Stimulated activated naive CD8-positive, alpha-beta T cell treated with anti-CD3 and anti-CD28 coated beads, Interleukin-15, Interleukin-2, amounts not matched to agents 100 ng/mL and 50 ng/mL, for 24 hours (primary cell): ENCODE results near the gene PHOSPHO2.
"Not testable (repeated sequence)": the region's sequence is repeated elsewhere in the genome, so short reads cannot be mapped to it uniquely, and the experiment has no call there.

Experiments used
- H3K27ac Mint-ChIP-seq: one replicate; pipeline ENCODE4 v1.8.0; 2021; ENCODE audit warnings: mild to moderate bottlenecking, mixed read lengths
- H3K27me3 Mint-ChIP-seq: one replicate; pipeline ENCODE4 v1.8.0; 2021; ENCODE audit warnings: mixed read lengths
- H3K36me3 Mint-ChIP-seq: one replicate; pipeline ENCODE4 v1.8.0; 2021; ENCODE audit warnings: low read depth, mixed read lengths
- H3K4me1 Mint-ChIP-seq: one replicate; pipeline ENCODE4 v1.8.0; 2021; ENCODE audit warnings: low read depth, mixed read lengths
- H3K4me3 Mint-ChIP-seq: one replicate; pipeline ENCODE4 v1.8.0; 2021; ENCODE audit warnings: mild to moderate bottlenecking, mixed read lengths
- H3K9me3 Mint-ChIP-seq: one replicate; pipeline ENCODE4 v1.8.0; 2021; ENCODE audit warnings: mixed read lengths

Gene PHOSPHO2

GRCh38 chr2:169696381-169696780, 2.1 kb downstream of the PHOSPHO2 start:
- no peak overlapping the region for H3K27ac Mint-ChIP-seq
- H3K36me3 Mint-ChIP-seq = peaks cover 36% of the 10 kb centered on the region
- no peak overlapping the region for H3K4me3 Mint-ChIP-seq
- peaks cover 4% of the 10 kb centered on the region for H3K9me3 Mint-ChIP-seq
- peaks cover 2% of the 10 kb centered on the region for H3K27me3 Mint-ChIP-seq
- H3K4me1 Mint-ChIP-seq = peaks cover 15% of the 10 kb centered on the region

- peaks cover 44% of the 10 kb centered on the region for H3K36me3 Mint-ChIP-seq
- H3K9me3 Mint-ChIP-seq, H3K27me3 Mint-ChIP-seq, H3K27ac Mint-ChIP-seq, H3K4me1 Mint-ChIP-seq, H3K4me3 Mint-ChIP-seq: not testable (repeated sequence)
These were observed 4.9 kb downstream of the PHOSPHO2 start for GRCh38 chr2:169699173-169699572.

- Mint-ChIP-seq H3K9me3 (no peaks in the 10 kb centered on the region), H3K27me3 (no peaks in the 10 kb centered on the region), H3K36me3 (peaks cover 34% of the 10 kb centered on the region), H3K4me3 (no peak overlapping the region), H3K4me1 (no peaks in the 10 kb centered on the region), H3K27ac (no peak overlapping the region)
These were observed 8.7 kb downstream of the PHOSPHO2 start for GRCh38 chr2:169702996-169703395.

- Mint-ChIP-seq H3K9me3 (no peaks in the 10 kb centered on the region), H3K4me1 (no peaks in the 10 kb centered on the region), H3K4me3 (no peak overlapping the region), H3K27ac (no peak overlapping the region), H3K36me3 (peaks cover 28% of the 10 kb centered on the region), H3K27me3 (no peaks in the 10 kb centered on the region)
These were observed 10.0 kb downstream of the PHOSPHO2 start for GRCh38 chr2:169704160-169704708.

GRCh38 chr2:169705927-169706326, 11.7 kb downstream of the PHOSPHO2 start:
- no peak overlapping the region for H3K27ac Mint-ChIP-seq
- H3K36me3 Mint-ChIP-seq = peaks cover 15% of the 10 kb centered on the region
- no peak overlapping the region for H3K4me3 Mint-ChIP-seq
- H3K4me1 Mint-ChIP-seq = no peaks in the 10 kb centered on the region
- H3K9me3 Mint-ChIP-seq = no peaks in the 10 kb centered on the region
- no peaks in the 10 kb centered on the region for H3K27me3 Mint-ChIP-seq

DNA sequence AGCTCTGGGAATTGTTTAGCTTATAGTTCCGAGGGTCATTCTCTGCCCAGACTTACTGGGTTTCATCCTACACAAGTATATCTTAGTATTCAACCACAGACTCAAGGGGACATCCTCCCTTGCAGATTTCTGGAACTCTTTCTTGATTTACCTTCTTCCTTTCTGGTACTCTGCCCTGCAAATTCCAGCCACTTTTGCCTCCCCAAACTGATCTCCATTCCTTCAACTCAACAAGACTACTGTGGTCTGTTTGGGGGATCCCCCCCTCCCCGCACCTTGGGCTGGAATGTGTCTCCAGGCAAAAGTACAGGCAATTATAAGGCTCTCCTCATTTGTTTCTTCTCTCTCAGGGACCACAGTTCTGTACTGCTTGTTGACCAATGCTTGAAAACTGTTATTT, 13.4 kb downstream of the PHOSPHO2 start:
- Mint-ChIP-seq H3K27ac (no peak overlapping the region), H3K4me3 (no peak overlapping the region), H3K27me3 (no peaks in the 10 kb centered on the region), H3K4me1 (no peaks in the 10 kb centered on the region), H3K9me3 (no peaks in the 10 kb centered on the region), H3K36me3 (peaks cover under 1% of the 10 kb centered on the region)

DNA sequence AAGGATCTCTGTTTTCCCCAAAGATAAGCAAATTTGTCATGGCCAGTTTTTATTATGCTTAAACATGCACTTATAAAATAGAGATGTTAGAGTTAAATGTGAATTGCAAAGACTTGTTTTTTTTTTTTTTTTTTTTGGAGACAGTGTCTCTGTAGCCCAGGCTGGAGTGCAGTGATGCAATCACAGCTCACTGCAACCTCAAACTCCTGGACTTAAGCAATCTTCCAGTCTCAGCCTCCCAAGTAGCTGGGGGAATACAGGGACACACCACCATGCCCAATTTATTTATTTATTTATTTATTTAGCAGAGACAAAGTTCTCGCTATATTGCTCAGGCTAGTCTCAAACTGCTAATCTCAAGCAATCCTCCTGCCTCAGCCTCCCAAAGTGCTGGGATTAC, 15.1 kb downstream of the PHOSPHO2 start:
- H3K4me1 Mint-ChIP-seq = no peaks in the 10 kb centered on the region
- H3K4me3 Mint-ChIP-seq = no peak overlapping the region
- no peaks in the 10 kb centered on the region for H3K9me3 Mint-ChIP-seq
- H3K27me3 Mint-ChIP-seq = no peaks in the 10 kb centered on the region
- no peaks in the 10 kb centered on the region for H3K36me3 Mint-ChIP-seq
- no peak overlapping the region for H3K27ac Mint-ChIP-seq

DNA sequence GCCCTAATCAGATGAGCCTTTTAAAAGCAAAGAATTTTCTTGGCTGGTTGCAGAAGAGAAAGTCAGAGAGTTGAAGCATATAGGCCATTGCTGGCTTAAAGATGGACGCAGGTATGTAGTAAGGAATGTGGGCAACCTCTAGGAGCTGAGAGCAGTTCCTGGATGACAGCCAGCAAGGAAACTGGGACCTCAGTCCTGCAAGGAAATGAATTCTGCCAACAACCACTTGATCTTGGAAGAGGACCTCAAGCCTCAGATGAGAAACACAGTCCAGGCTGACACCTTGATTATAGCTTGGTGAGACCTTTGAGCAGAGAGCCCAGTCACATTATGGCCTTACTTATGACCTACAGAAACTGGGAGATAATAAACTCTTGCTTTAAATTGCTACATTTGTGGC, 15.7 kb downstream of the PHOSPHO2 start:
- no peak overlapping the region for H3K4me3 Mint-ChIP-seq
- no peaks in the 10 kb centered on the region for H3K27me3 Mint-ChIP-seq
- H3K36me3 Mint-ChIP-seq = no peaks in the 10 kb centered on the region

DNA sequence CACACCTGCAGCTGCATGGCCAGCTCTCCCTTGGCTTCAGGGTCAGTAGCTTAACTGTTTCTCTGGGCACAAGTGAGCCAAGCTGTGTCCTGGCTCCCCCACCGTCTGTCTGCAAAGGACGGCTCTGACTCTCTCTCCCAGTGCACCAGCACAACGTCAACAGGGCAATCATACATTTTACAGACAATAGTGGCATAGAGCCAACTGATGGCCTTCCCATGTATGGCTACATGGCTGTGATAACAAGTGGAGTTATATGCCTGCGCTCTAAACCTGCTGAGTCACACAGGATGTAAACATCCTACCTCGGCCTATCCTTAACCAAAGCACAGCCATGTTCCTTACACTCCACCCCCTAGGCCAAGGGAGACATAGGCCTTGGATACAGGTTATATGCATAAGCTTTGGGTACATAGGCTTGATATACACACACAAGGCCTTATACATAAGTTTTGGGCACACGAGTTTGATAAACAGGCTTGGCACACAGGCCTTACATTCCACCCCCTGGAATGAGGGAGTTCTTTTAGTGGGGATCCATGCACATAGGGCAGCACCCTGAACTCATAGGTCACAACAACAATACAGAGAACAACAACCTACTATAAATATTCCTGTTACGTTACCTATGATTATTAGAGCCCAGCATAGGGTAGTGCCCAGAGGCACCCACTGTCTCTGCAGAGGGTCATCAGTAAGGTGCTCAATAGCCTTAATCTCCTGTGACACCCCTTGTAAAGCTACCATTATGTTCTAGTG, 17.7 kb downstream of the PHOSPHO2 start:
- no peaks in the 10 kb centered on the region for H3K9me3 Mint-ChIP-seq
- H3K27ac Mint-ChIP-seq = no peak overlapping the region
- no peaks in the 10 kb centered on the region for H3K4me1 Mint-ChIP-seq
- no peaks in the 10 kb centered on the region for H3K27me3 Mint-ChIP-seq
- no peaks in the 10 kb centered on the region for H3K36me3 Mint-ChIP-seq
- no peak overlapping the region for H3K4me3 Mint-ChIP-seq

More for the DNA sequence above, 15.7 kb downstream of the PHOSPHO2 start:
- Mint-ChIP-seq H3K9me3 (no peaks in the 10 kb centered on the region), H3K27ac (no peak overlapping the region), H3K4me1 (no peaks in the 10 kb centered on the region)

DNA sequence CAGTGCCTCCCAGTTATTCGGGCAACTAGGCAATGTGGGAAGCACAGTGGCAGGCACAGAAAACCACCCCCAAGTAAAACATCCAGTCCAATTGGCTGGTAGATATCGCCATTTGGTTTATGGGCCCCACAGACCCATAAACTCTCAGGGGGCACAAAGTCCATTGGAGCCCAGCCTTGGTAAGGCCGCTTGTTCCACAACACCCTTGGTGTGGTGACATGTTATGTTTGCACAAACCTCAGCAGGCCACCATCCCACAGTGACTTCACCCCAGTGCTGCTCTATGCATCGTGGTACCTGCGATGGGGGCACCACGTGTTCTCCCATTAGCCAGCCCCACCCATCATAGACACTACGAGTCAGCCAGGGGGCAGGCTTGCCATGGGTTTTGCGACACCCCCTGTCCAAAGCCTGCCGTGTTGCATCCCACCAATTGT, 18.5 kb downstream of the PHOSPHO2 start:
- H3K36me3 Mint-ChIP-seq = no peaks in the 10 kb centered on the region
- H3K27ac Mint-ChIP-seq = no peak overlapping the region
- no peaks in the 10 kb centered on the region for H3K9me3 Mint-ChIP-seq
- H3K4me1 Mint-ChIP-seq = no peaks in the 10 kb centered on the region
- H3K4me3 Mint-ChIP-seq = no peak overlapping the region
- H3K27me3 Mint-ChIP-seq = no peaks in the 10 kb centered on the region

DNA sequence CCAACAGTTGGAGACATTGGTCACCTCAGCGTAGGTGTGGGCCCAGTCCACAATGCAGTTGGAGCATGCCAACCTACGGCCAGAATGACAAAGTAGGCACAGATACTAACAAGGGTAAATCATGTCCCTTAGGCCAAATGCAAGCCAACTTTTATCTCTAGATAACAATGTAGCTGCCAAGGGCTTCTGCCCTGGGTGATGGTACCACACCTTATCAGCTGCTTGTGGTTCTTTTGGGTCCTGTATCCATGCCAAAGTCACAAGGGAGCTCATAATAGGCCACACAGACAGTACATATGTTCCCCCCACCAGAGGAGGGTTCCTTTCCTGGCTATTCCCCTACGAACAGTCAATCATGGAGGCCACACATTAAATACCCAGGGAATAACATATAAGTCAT, 19.1 kb downstream of the PHOSPHO2 start:
- Mint-ChIP-seq H3K4me1 (no peaks in the 10 kb centered on the region), H3K36me3 (no peaks in the 10 kb centered on the region), H3K27me3 (no peaks in the 10 kb centered on the region), H3K9me3 (no peaks in the 10 kb centered on the region), H3K27ac (no peak overlapping the region), H3K4me3 (no peak overlapping the region)

- Mint-ChIP-seq H3K27me3 (no peaks in the 10 kb centered on the region), H3K9me3 (no peaks in the 10 kb centered on the region), H3K4me1 (no peaks in the 10 kb centered on the region), H3K36me3 (no peaks in the 10 kb centered on the region), H3K27ac (no peak overlapping the region), H3K4me3 (no peak overlapping the region)
These were observed 20.4 kb downstream of the PHOSPHO2 start for GRCh38 chr2:169714699-169715098.

GRCh38 chr2:169715379-169716237, 21.3 kb downstream of the PHOSPHO2 start:
- H3K27ac Mint-ChIP-seq = no peak overlapping the region
- no peaks in the 10 kb centered on the region for H3K9me3 Mint-ChIP-seq
- no peaks in the 10 kb centered on the region for H3K4me1 Mint-ChIP-seq
- no peak overlapping the region for H3K4me3 Mint-ChIP-seq
- no peaks in the 10 kb centered on the region for H3K36me3 Mint-ChIP-seq
- no peaks in the 10 kb centered on the region for H3K27me3 Mint-ChIP-seq

DNA sequence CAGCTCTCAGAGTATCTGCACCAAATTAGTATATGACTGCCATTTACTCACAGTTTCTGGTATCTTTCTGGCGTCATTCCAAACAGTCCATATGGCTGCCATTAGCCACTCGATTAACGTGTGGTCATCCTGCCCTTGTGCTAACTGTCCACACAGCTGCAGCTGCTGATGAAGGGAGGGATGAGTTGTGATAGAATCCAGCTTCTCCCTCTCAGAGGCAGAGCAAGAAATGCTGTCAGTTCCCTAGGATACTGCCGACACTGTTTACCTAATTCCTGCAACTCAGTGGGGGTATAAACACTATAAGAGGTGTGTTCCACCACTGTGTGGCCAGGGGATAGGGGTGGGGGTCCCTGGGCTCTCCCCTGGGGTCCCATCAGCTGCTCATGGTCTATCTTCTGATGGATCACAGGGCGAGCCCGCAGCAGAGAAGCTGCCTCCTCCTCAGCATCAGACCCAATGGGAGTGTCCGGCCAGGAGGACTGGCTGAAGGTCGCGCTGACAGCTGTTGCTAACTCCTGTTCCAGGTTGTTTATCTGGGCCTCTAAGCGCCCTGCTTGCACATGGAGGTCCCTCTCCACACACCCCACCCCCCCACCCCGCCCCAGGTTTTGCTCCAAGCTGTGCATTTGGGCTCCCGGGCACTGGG, 22.1 kb downstream of the PHOSPHO2 start:
- H3K36me3 Mint-ChIP-seq = no peaks in the 10 kb centered on the region
- H3K4me1 Mint-ChIP-seq = no peaks in the 10 kb centered on the region
- no peaks in the 10 kb centered on the region for H3K9me3 Mint-ChIP-seq
- H3K4me3 Mint-ChIP-seq = no peak overlapping the region
- no peaks in the 10 kb centered on the region for H3K27me3 Mint-ChIP-seq
- H3K27ac Mint-ChIP-seq = no peak overlapping the region
